Liver (tissue), 9 donors: ENCODE measurements around the gene PYDC1. TPM values are rescaled to one million over a fixed set of nuclear protein-coding genes. Genes with fewer than 3 reads are reported as not detected.
A peak's percentile ranks its signal among the peaks of the same experiment; 100 is the strongest.

Source experiments
- DNase-seq: peaks from one replicate; pipeline ENCODE4 v3.0.0-alpha.2; 2017; ENCODE audit warnings: low spot score
- H3K27ac ChIP-seq, 2 donors: one replicate each; pipeline ENCODE4 v1.7.0; 2013; ENCODE audit warnings: inconsistent platforms in 2 of 2, low read length in 2 of 2, control low read depth in 1 of 2, low read depth in 1 of 2, mild to moderate bottlenecking in 1 of 2
- H3K27me3 ChIP-seq, 4 donors: one replicate each; pipeline versions ENCODE4 v1.6.1 to v1.7.0; 2013; ENCODE audit warnings: low read length in 3 of 4, inconsistent platforms in 1 of 4, mild to moderate bottlenecking in 1 of 4, moderate library complexity in 1 of 4; ENCODE audit not compliant: control insufficient read depth in 4 of 4, insufficient read depth in 4 of 4
- H3K36me3 ChIP-seq, 4 donors: one replicate each; pipeline versions ENCODE4 v1.6.1 to v1.7.0; 2013; ENCODE audit warnings: low read length in 3 of 4, mild to moderate bottlenecking in 3 of 4, low read depth in 1 of 4, moderate library complexity in 1 of 4; ENCODE audit not compliant: control insufficient read depth in 4 of 4, insufficient read depth in 3 of 4
- H3K4me1 ChIP-seq, 4 donors: one replicate each; pipeline versions ENCODE4 v1.6.1 to v1.7.0; 2013; ENCODE audit warnings: low read length in 3 of 4, mild to moderate bottlenecking in 3 of 4, moderate library complexity in 1 of 4; ENCODE audit not compliant: control insufficient read depth in 4 of 4, insufficient read depth in 4 of 4
- H3K4me3 ChIP-seq, 3 donors: one replicate each; pipeline versions ENCODE4 v1.6.1 to v1.7.0; 2013; ENCODE audit warnings: low read length in 3 of 3, control low read depth in 1 of 3, low read depth in 1 of 3, mild to moderate bottlenecking in 1 of 3
- H3K9ac ChIP-seq, 2 donors: one replicate each; pipeline ENCODE4 v1.7.0; 2013; ENCODE audit warnings: low read length in 2 of 2, mild to moderate bottlenecking in 2 of 2, moderate library complexity in 2 of 2, control low read depth in 1 of 2, low read depth in 1 of 2
- H3K9me3 ChIP-seq, 4 donors: one replicate each; pipeline versions ENCODE4 v1.6.1 to v1.7.0; 2013; ENCODE audit warnings: low read length in 3 of 4; ENCODE audit not compliant: control insufficient read depth in 4 of 4
- FOXA1 ChIP-seq: IDR thresholded peaks from 2 replicates; pipeline ENCODE4 v1.6.1; 2016; ENCODE audit warnings: antibody characterized with exemption
- FOXA2 ChIP-seq: IDR thresholded peaks from 2 replicates; pipeline ENCODE4 v1.6.1; 2016; ENCODE audit warnings: antibody characterized with exemption
- GABPA ChIP-seq, 2 donors: IDR thresholded peaks in 1 of 2; conservative IDR thresholded peaks in 1 of 2; 2 replicates each; pipeline ENCODE4 v1.6.1; 2016; ENCODE audit warnings: antibody characterized with exemption in 2 of 2, mild to moderate bottlenecking in 1 of 2, moderate library complexity in 1 of 2
- HNF4A ChIP-seq, 2 donors: conservative IDR thresholded peaks; 2 replicates each; pipeline ENCODE4 v1.6.1; 2016; ENCODE audit warnings: antibody characterized with exemption in 2 of 2, mild to moderate bottlenecking in 2 of 2
- HNF4G ChIP-seq: IDR thresholded peaks from 2 replicates; pipeline ENCODE4 v1.6.1; 2016; ENCODE audit warnings: antibody characterized with exemption
- JUND ChIP-seq, 2 donors: IDR thresholded peaks; 2 replicates each; pipeline ENCODE4 v1.6.1; 2016; ENCODE audit warnings: antibody characterized with exemption in 2 of 2
- NR2F2 ChIP-seq: IDR thresholded peaks from 2 replicates; pipeline ENCODE4 v1.6.1; 2016; ENCODE audit warnings: antibody characterized with exemption
- RAD21 ChIP-seq, 2 donors: IDR thresholded peaks; 2 replicates each; pipeline ENCODE4 v1.6.1; 2016; ENCODE audit warnings: antibody characterized with exemption in 2 of 2, mild to moderate bottlenecking in 2 of 2
- RXRA ChIP-seq, 2 donors: IDR thresholded peaks; 2 replicates each; pipeline ENCODE4 v1.6.1; 2017 to 2018; ENCODE audit warnings: antibody characterized with exemption in 2 of 2, mild to moderate bottlenecking in 1 of 2
- TAF1 ChIP-seq: conservative IDR thresholded peaks from 2 replicates; pipeline ENCODE4 v1.6.1; 2016; ENCODE audit warnings: antibody characterized with exemption, mild to moderate bottlenecking
- WGBS: extraction: QIAGEN DNeasy Blood & Tissue Kit; methylation state at CpG from one replicate; pipeline ENCODE4 v1.1.7; 2013; 5-methylcytosine and 5-hydroxymethylcytosine counted together
- polyA plus RNA-seq, 2 donors: library from polyadenylated mRNA; stranded (reverse) in 1 of 2; unstranded in 1 of 2; fragments of 200-250 nt in 1 of 2; fragments of >200 nt in 1 of 2; fragmentation: Nextera tagmentation in 1 of 2; extraction: Ambion mirVana in 1 of 2; gene quantifications; one replicate each; pipeline versions ENCODE4 v1.2.1 to v1.2.3, GENCODE V29; 2013 to 2015
- total RNA-seq, 2 donors: library from RNA; depleted of rRNA; stranded (reverse); fragments of >200 nt; gene quantifications; one replicate each; pipeline ENCODE4 v1.2.3, GENCODE V29; 2014
- TF ChIP-seq, protein P1 (sequence below): IDR thresholded peaks from 2 replicates; pipeline ENCODE4 v1.6.1; 2016; ENCODE audit warnings: antibody characterized with exemption, mild to moderate bottlenecking
- TF ChIP-seq, protein P2 (sequence below): fragments of 150-350 bp; IDR thresholded peaks from 2 replicates; pipeline ENCODE4 v1.5.1; 2017; ENCODE audit warnings: improper control_type of control experiment, low read depth, low read length; ENCODE audit not compliant: missing input control
- TF ChIP-seq, protein P3 (sequence below): IDR thresholded peaks from 2 replicates; pipeline ENCODE4 v1.6.1; 2016; ENCODE audit warnings: antibody characterized with exemption
- donor health status: healthy.
- donor health status: healthy.
- donor health status: healthy.
- donor health status: healthy.
- donor health status: healthy.

PYDC1 gene
- total RNA-seq: not detected
- not detected for polyA plus RNA-seq

DNA sequence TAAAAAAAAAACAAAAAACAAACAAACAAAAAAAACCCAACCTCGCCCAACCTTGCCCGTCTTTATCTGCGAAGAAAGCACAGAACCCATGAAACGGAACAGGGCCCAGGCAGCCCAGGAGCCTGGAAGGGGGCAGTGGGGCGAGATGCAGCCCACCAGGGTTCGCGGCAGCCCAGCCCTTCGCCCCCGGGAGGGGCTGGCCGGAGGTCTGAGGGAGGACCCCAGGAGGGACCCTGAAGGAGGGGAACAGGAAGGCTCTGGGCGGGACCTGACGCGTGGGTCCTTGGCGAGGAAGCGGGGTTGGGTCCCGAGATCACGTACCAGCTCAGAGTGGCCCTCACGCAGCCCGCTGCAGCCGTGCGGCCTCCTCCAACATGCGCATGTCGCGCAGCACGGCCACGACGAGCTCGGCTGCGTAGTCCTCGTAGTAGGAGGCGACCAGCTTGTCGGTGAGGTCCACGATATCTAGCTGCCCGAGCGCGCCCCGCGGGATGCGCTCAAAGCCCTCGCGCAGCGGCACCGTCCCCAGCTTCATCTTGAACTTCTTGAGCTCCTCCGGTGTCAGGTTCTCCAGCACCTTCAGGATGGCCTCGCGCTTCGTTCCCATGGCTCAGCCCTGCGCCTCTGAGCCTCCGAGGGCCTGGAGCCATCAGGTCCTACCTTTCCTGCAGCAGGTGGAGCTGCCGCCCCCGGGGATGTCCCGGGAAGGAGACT is at the start of gene PYDC1:
Gene PYDC1 (minus strand): TSS at position 714 of the 714 bp plus-strand sequence. CDS start 107 bp downstream, at position 607.
- Histone ChIP-seq H3K27ac (no peak within 1 kb of the TSS), H3K4me1 (peaks cover 0 to 26% (median 12%) of the 10 kb centered on the region in 4 donors), H3K4me3 (peak within 1 kb of the TSS in 1 of 3 donors; percentile 22), H3K36me3 (no peaks in the 10 kb centered on the region), H3K9me3 (no peaks in the 10 kb centered on the region), H3K27me3 (peaks cover 0 to 4% (median 2%) of the 10 kb centered on the region in 4 donors), H3K9ac (no peak within 1 kb of the TSS)
- no peak for TF ChIP-seq GABPA (IDR thresholded peaks at IDR 0.05 in 1 of 2, conservative IDR thresholded peaks at IDR 0.05 in 1 of 2)
- TF ChIP-seq FOXA1: no peak
- TF ChIP-seq HNF4G: no peak
- TF ChIP-seq JUND (IDR thresholded peaks at IDR 0.05): no peak
- no peak for TF ChIP-seq RXRA (IDR thresholded peaks at IDR 0.05)
- TF ChIP-seq, protein P1, sequence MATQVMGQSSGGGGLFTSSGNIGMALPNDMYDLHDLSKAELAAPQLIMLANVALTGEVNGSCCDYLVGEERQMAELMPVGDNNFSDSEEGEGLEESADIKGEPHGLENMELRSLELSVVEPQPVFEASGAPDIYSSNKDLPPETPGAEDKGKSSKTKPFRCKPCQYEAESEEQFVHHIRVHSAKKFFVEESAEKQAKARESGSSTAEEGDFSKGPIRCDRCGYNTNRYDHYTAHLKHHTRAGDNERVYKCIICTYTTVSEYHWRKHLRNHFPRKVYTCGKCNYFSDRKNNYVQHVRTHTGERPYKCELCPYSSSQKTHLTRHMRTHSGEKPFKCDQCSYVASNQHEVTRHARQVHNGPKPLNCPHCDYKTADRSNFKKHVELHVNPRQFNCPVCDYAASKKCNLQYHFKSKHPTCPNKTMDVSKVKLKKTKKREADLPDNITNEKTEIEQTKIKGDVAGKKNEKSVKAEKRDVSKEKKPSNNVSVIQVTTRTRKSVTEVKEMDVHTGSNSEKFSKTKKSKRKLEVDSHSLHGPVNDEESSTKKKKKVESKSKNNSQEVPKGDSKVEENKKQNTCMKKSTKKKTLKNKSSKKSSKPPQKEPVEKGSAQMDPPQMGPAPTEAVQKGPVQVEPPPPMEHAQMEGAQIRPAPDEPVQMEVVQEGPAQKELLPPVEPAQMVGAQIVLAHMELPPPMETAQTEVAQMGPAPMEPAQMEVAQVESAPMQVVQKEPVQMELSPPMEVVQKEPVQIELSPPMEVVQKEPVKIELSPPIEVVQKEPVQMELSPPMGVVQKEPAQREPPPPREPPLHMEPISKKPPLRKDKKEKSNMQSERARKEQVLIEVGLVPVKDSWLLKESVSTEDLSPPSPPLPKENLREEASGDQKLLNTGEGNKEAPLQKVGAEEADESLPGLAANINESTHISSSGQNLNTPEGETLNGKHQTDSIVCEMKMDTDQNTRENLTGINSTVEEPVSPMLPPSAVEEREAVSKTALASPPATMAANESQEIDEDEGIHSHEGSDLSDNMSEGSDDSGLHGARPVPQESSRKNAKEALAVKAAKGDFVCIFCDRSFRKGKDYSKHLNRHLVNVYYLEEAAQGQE: no peak
- TF ChIP-seq NR2F2: no peak
- TF ChIP-seq, protein P2, sequence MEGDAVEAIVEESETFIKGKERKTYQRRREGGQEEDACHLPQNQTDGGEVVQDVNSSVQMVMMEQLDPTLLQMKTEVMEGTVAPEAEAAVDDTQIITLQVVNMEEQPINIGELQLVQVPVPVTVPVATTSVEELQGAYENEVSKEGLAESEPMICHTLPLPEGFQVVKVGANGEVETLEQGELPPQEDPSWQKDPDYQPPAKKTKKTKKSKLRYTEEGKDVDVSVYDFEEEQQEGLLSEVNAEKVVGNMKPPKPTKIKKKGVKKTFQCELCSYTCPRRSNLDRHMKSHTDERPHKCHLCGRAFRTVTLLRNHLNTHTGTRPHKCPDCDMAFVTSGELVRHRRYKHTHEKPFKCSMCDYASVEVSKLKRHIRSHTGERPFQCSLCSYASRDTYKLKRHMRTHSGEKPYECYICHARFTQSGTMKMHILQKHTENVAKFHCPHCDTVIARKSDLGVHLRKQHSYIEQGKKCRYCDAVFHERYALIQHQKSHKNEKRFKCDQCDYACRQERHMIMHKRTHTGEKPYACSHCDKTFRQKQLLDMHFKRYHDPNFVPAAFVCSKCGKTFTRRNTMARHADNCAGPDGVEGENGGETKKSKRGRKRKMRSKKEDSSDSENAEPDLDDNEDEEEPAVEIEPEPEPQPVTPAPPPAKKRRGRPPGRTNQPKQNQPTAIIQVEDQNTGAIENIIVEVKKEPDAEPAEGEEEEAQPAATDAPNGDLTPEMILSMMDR: no peak
- 6% methylated on average over 52 of the region's 52 CpGs for WGBS
- DNase-seq: no peak

DNA sequence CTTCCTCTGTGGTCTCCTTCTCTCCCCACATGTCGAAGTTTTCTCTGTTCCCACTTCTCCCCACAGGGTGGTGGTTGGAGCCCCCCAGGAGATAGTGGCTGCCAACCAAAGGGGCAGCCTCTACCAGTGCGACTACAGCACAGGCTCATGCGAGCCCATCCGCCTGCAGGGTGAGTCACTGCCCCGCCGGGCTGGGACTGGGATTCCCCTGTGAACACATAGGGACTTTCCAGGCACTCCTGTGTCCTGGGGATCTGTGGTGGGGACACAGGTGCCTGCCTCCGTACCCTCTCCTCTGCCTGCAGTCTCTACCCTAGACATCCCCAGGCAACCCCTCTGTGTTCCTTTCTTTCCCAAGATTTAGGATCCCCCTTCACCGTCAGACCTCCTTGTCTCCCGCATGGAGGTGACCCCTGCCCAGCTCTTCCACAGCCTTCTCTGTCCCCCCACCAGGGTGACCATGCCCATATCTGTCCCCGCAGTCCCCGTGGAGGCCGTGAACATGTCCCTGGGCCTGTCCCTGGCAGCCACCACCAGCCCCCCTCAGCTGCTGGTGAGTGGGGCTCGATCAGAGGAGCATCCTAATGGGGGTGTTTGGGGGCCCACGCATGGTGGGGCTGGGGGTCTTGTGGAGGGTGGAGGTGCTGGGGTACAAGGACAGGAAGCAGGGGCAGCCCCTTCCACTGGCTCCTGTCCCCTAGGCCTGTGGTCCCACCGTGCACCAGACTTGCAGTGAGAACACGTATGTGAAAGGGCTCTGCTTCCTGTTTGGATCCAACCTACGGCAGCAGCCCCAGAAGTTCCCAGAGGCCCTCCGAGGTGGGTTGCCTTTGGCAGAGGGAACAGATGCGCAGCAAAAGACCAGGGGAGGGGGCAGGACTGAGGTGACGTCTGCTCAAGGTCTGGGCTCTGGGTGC is 48.7 kb upstream of the PYDC1 start:
- DNase-seq: no peak
- Histone ChIP-seq H3K36me3 (peaks cover 0 to 1% (median 0%) of the 10 kb centered on the region in 4 donors), H3K4me1 (no peaks in the 10 kb centered on the region), H3K27ac (no peak overlapping the region), H3K9me3 (no peaks in the 10 kb centered on the region), H3K4me3 (no peak overlapping the region), H3K9ac (no peak overlapping the region), H3K27me3 (no peaks in the 10 kb centered on the region)
- no peak for TF ChIP-seq FOXA2
- TF ChIP-seq RAD21 (IDR thresholded peaks at IDR 0.05): no peak
- no peak for TF ChIP-seq HNF4A (conservative IDR thresholded peaks at IDR 0.05)
- TF ChIP-seq RXRA (IDR thresholded peaks at IDR 0.05): no peak
- TF ChIP-seq NR2F2: no peak
- TF ChIP-seq TAF1: no peak
- TF ChIP-seq, protein P3, sequence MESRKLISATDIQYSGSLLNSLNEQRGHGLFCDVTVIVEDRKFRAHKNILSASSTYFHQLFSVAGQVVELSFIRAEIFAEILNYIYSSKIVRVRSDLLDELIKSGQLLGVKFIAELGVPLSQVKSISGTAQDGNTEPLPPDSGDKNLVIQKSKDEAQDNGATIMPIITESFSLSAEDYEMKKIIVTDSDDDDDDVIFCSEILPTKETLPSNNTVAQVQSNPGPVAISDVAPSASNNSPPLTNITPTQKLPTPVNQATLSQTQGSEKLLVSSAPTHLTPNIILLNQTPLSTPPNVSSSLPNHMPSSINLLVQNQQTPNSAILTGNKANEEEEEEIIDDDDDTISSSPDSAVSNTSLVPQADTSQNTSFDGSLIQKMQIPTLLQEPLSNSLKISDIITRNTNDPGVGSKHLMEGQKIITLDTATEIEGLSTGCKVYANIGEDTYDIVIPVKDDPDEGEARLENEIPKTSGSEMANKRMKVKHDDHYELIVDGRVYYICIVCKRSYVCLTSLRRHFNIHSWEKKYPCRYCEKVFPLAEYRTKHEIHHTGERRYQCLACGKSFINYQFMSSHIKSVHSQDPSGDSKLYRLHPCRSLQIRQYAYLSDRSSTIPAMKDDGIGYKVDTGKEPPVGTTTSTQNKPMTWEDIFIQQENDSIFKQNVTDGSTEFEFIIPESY: no peak
- 66% methylated on average over 20 of the region's 20 CpGs for WGBS
